Stimulated activated naive CD8-positive, alpha-beta T cell treated with anti-CD3 and anti-CD28 coated beads, Interleukin-15, Interleukin-2, amounts not matched to agents 100 U/mL and 50 U/mL, for 24 hours (primary cell): ENCODE data around the gene ELMO2.
A peak's percentile ranks its signal among the peaks of the same experiment; 100 is the strongest.
"Not testable (repeated sequence)": the region's sequence is repeated elsewhere in the genome, so short reads cannot be mapped to it uniquely, and the experiment has no call there.

Source experiments
- ATAC-seq: fragments of 150-1000 bp; cut with Tn5 transposase; one replicate; pipeline ENCODE4 v1.10.0; 2021
- DNase-seq: peaks from one replicate; pipeline ENCODE4 v3.0.0; 2021

ELMO2 gene

GRCh38 chr20:46406986-46407670, 713 bp upstream of the ELMO2 start:
- DNase-seq: peak; percentile 90
- peak; percentile 78 for ATAC-seq

DNA sequence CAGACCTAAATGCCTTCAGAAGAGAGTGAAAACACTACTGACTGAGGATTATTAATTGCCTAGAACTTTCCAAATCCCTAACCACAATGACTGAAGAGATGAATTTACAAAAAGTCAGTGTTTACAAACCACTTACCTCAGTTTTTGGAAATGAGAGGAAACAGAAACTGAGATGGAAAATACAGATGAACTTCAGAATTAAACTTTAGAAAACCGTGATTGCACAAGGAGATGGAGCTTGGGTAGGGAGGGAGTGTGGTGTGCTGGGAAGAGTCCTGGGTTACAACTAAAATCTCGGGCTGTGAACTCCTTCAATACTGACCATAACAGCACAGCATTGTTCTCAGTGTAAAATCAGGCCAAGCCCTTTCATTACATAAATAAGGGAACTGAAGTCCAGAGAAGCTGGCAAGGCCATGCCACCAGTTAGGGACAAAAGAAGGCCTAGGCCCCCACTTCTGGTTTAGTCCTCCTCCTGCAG, 4.0 kb downstream of the ELMO2 start:
- no peak for DNase-seq
- no peak for ATAC-seq

DNA sequence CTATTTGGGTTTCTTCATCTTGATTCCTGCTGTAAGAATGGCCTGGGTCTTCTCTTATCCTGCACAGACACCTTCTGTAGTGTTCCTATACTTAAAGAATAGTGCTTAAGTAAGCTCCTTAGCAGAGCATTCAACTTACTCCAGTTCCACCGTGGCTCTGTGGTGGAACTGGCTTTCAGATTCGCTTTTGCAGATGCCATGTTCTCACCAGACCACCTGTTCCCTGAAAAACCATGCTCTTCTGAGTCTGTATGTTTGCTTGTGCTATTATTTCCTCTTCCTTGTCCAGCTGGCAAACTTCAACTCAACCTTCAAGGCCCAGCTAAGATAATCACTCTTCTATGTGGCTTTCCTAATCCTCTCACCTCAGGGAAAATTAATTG, 4.9 kb downstream of the ELMO2 start:
- DNase-seq: no peak
- ATAC-seq: peak; percentile 3

GRCh38 chr20:46400828-46401477, 5.5 kb downstream of the ELMO2 start:
- DNase-seq: no peak

GRCh38 chr20:46400253-46400652, 6.2 kb downstream of the ELMO2 start:
- no peak for DNase-seq
- no peak for ATAC-seq

More at GRCh38 chr20:46400828-46401477, 5.5 kb downstream of the ELMO2 start:
- peak; percentile 87 for ATAC-seq

GRCh38 chr20:46399401-46399800, 7.0 kb downstream of the ELMO2 start:
- ATAC-seq (no peak), DNase-seq (no peak)

GRCh38 chr20:46398963-46399362, 7.5 kb downstream of the ELMO2 start:
- no peak for ATAC-seq
- DNase-seq: no peak

DNA sequence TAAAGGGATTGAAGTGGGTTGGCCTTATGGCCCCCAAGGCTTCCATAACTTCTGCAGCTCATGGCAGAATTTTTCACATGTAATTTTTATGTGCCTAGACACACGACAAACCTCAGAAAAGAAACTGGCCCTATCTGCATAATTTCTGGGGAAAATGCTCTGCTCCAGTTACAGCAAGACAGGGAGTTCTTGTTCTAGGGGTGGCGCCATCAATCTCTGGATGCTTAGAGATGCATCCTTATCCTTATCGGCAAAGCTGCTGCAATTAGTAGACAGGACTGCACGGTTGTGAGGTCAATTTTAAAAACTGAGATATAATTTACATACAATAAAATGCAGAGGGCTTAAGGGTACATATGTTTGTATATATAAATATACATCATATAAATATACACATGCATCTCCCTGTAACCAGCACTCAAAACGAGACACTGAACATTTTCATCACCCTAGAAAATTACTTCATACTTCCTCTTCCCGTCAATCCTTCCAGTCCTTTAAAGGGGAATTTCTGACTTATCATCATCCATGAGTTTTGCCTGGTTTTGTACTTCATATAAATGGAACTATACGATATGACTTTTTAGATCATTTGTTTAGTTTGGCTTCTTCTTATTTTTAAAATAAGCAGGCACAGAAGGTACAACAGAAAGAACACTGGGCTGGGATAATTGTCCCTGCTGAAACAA, 10.2 kb downstream of the ELMO2 start:
- DNase-seq (no peak), ATAC-seq (no peak)

GRCh38 chr20:46394872-46395760, 11.3 kb downstream of the ELMO2 start:
- ATAC-seq (no peak), DNase-seq (no peak)

- ATAC-seq: no peak
- no peak for DNase-seq
These were observed 12.4 kb downstream of the ELMO2 start for GRCh38 chr20:46393967-46394366.

DNA sequence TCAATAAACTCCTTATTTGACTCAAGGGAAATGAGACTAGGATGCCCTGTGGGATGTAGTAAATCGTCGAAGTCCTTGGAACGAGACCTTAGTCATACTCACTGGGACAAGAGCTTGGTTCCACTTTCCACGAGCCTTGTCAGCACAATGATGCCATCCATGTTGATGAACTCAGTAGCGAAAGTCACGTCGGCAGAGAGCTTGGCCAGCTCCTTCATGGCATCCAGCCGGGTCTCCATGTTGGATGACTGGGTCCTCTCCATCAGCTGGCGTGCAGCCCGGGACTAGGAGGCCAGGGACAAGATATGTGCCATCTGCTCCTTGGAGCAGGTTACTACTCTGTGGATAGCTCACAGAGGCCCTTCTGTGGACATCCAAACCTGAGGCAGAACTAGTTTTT, 17.5 kb downstream of the ELMO2 start:
- no peak for DNase-seq

DNA sequence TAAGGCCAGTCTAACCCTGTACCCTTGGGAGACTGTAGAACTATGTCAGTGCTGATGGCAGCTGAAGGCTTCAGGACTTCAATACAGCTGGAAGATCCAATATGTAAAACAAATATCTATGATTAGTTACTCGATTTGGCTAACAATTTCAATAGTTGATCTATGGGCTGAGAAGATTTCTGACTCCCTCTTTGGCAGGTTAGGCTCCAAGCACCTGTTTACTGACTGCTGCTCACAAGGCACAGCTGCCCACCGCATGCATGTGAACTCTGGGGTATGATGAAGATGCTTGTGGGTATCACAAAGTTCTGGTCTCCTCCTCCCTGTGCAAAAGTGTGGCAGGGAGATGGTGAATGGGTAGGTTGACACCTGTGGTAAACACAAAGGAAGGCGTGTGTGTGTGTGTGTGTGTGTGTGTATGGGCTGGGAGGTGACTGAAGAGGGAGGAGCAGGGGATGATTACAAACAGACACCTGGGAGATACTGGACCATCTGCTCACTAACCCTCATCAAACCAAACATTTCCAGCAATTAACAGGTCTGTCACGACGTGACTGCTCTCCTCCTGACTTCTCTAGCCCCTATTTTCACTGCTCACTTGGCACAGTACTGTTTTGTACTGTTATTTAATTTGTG, 18.1 kb downstream of the ELMO2 start:
- DNase-seq (no peak), ATAC-seq (no peak)

More for the DNA sequence above, 17.5 kb downstream of the ELMO2 start:
- no peak for ATAC-seq

- not testable (repeated sequence) for ATAC-seq, DNase-seq
These were observed 19.4 kb downstream of the ELMO2 start for GRCh38 chr20:46387054-46387453.

GRCh38 chr20:46378412-46379009, 27.9 kb downstream of the ELMO2 start:
- no peak for DNase-seq

GRCh38 chr20:46377518-46377917, 28.9 kb downstream of the ELMO2 start:
- DNase-seq: no peak
- ATAC-seq: no peak

More at GRCh38 chr20:46378412-46379009, 27.9 kb downstream of the ELMO2 start:
- ATAC-seq: no peak

GRCh38 chr20:46376196-46376785, 30.1 kb downstream of the ELMO2 start:
- DNase-seq (no peak), ATAC-seq (no peak)

- ATAC-seq (no peak), DNase-seq (no peak)
These were observed 30.6 kb downstream of the ELMO2 start for GRCh38 chr20:46375771-46376170.

DNA sequence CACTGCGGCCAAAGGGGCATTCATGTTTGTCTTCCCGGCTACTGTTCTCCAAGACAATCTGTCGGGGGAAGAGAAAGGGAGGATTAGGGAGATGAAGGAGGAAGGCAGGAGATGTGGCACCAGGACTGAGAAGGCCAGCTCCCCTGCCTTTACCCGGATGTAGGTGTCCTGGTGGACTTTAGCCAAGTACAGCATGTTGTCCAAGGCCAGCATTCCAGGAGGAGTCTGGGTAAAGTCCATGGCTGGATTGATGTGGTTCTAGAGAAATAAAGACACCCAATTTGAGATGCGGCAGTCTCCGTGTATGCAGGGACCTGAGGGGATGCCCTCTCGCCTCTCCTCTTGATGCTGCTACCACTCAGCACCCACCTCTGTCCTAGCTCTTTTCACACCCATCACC, 32.0 kb downstream of the ELMO2 start:
- no peak for DNase-seq
- no peak for ATAC-seq

DNA sequence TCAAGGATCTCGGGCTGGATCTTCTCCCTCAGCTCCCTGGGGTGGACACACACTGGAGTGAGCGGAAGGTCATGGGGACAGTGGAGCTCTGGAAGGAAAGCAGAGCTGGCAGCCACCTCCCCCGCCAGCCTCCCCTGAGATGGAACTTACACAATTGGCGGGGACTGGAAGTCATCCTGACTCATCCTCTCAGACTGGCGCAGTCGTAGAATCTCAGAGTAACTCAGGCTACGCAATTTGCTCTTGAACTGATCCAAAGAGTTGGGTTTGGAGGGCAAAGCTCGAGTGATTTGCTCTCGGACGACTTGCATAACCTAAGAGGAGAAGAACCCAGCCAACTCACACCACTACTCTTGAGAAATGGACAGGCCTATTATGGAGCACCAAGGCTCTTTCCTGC, 34.8 kb downstream of the ELMO2 start:
- DNase-seq (no peak), ATAC-seq (no peak)

GRCh38 chr20:46368902-46369268, 37.5 kb downstream of the ELMO2 start:
- DNase-seq: no peak
- ATAC-seq: no peak
